Measurements from ENCODE around the gene ZSWIM3. TPM values are rescaled to one million over a fixed set of nuclear protein-coding genes. Genes with fewer than 3 reads are reported as not detected.

The ZSWIM3 gene
- total RNA-seq, 1 experiment from 2014 or later, result 4.9 TPM

DNA sequence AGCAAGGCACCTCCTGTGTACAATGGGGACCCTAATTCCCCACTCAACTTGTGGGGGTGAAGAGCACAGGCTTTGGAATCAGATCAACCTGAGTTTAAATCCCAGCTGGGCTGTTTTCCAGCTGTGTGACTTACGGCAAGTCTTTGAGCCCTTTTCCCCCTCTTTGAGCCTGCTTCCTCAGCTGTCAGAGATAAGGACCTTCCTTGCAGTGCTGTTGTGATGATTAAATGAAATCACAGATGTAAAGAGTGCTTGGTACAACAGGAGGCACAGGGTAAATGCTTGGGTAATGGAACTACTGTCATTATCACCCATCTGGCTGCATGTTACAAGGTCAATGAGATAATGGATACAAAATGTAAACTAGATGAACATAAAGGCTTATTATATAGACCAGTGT is 20.6 kb upstream of the ZSWIM3 start:
- no peak for DNase-seq (ENCODE audit: low read depth in 1 of 2, low spot score in 2 of 2)
- H3K27ac ChIP-seq, result no peak overlapping the region

GRCh38 chr20:45840700-45841198 is 16.7 kb upstream of the ZSWIM3 start:
- peaks cover 61% of the 10 kb centered on the region for H3K36me3 ChIP-seq
- H3K4me3 ChIP-seq, result no peak overlapping the region
- no peaks in the 10 kb centered on the region for H3K27me3 ChIP-seq (replicated peaks)
- no peak overlapping the region for H3K27ac ChIP-seq
- 0 out of 2 replicates have a peak, but pooled peaks cover 2% of the 10 kb centered on the region for H3K4me1 ChIP-seq (replicated peaks)
- no peaks in the 10 kb centered on the region for H3K9me3 ChIP-seq (replicated peaks)
- DNase-seq (ENCODE audit: low read depth in 1 of 2, low spot score in 2 of 2), result no peak

More for the DNA sequence above, 20.6 kb upstream of the ZSWIM3 start:
- H3K4me1 ChIP-seq (replicated peaks), result peaks cover 26% of the 10 kb centered on the region
- H3K4me3 ChIP-seq, result no peak overlapping the region
- H3K9me3 ChIP-seq (replicated peaks), result no peaks in the 10 kb centered on the region
- H3K36me3 ChIP-seq, result peaks cover 40% of the 10 kb centered on the region
- H3K27me3 ChIP-seq (replicated peaks), result no peaks in the 10 kb centered on the region

DNA sequence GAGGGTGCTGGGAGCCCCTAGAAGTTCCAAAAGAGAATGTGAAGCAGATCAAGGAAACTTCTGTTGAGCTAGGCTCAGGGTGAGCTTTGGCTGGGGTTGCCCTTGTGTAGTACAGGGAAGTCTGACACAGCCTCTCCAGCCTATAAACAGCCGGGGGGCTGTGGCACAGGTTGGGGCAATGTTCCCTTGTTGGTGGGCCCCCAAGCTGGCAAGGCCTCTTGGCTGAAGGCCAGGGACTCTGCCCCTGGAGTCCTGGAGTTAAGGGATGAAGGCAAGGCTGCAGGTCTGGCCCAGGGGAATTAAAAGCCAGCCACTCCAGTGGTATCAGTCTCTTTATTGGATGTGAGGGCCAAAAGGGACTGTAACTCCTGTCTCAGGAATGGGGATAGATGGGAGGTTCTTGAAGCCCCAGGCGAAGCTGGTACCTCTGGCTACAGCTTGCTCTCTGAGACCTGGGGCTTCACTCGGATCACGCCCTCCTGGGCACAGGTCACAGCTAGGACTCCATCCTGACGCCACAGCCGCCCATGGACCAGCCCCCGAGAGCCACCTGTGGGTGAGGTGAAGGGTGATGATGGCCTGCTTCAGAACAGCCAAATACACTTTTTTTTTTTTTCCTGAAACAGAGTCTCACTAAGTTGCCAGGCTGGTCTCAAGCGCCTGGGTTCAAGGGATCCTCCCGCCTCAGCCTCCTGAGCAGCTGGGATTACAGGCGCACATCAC is 15.8 kb upstream of the ZSWIM3 start:
- no peaks in the 10 kb centered on the region for H3K9me3 ChIP-seq (replicated peaks)
- no peaks in the 10 kb centered on the region for H3K4me1 ChIP-seq (replicated peaks)
- H3K27me3 ChIP-seq (replicated peaks), result no peaks in the 10 kb centered on the region
- no peak overlapping the region for H3K4me3 ChIP-seq
- no peak for DNase-seq (ENCODE audit: low read depth in 1 of 2, low spot score in 2 of 2)
- H3K36me3 ChIP-seq, result peaks cover 66% of the 10 kb centered on the region
- no peak overlapping the region for H3K27ac ChIP-seq

GRCh38 chr20:45842169-45842812 is 15.1 kb upstream of the ZSWIM3 start:
- no peak for DNase-seq (ENCODE audit: low read depth in 1 of 2, low spot score in 2 of 2)
- Histone ChIP-seq H3K36me3 (peaks cover 69% of the 10 kb centered on the region), H3K9me3 (replicated peaks) (no peaks in the 10 kb centered on the region), H3K27ac (no peak overlapping the region), H3K27me3 (replicated peaks) (no peaks in the 10 kb centered on the region), H3K4me1 (replicated peaks) (no peaks in the 10 kb centered on the region), H3K4me3 (no peak overlapping the region)

GRCh38 chr20:45843506-45843905 is 13.9 kb upstream of the ZSWIM3 start:
- Histone ChIP-seq H3K27me3 (replicated peaks) (no peaks in the 10 kb centered on the region), H3K4me1 (replicated peaks) (no peaks in the 10 kb centered on the region), H3K9me3 (replicated peaks) (no peaks in the 10 kb centered on the region), H3K36me3 (peaks cover 70% of the 10 kb centered on the region), H3K27ac (no peak overlapping the region), H3K4me3 (no peak overlapping the region)
- no peak for DNase-seq (ENCODE audit: low read depth in 1 of 2, low spot score in 2 of 2)

DNA sequence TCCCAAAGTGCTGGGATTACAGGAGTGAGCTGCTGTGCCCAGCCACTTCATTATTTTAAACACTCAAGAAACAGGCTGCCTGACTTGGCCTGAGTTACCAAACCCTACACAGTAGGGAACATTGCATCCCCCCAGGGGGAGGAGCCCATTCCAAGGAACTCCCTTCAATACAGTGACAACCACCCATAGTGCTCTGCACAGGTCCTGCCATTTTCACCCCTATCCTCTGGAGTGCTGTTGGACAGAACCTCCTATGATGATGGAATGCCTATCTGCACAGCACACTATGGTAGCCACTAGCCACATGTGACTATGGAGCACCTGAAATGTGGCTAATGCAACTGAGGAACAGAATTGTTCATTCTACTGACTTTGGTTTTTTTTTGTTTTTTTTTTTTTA is 12.0 kb upstream of the ZSWIM3 start:
- Histone ChIP-seq H3K27me3 (replicated peaks) (no peaks in the 10 kb centered on the region), H3K4me1 (replicated peaks) (no peaks in the 10 kb centered on the region), H3K27ac (no peak overlapping the region), H3K9me3 (replicated peaks) (no peaks in the 10 kb centered on the region), H3K4me3 (no peak overlapping the region), H3K36me3 (peaks cover 74% of the 10 kb centered on the region)
- no peak for DNase-seq (ENCODE audit: low read depth in 1 of 2, low spot score in 2 of 2)

DNA sequence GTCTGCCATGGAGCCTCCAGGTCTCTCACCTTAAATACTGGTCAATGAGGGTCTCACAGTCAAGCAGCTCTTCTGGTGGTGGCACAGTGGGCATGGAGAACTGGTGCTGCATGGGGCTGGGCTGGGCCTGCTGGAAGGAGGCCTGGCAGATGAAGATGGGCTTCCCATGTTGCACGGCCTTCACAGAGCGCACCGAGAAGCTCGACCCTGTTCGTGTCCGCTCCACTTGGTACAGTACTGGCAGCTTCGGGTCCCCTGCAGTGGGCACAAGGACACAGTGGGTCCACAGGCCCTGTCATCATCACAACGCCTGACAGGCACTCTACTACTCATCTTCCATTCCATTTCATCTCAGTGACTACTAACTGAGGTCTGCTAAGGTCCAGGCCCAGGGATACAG is 9.0 kb upstream of the ZSWIM3 start:
- Histone ChIP-seq H3K4me1 (replicated peaks) (no peaks in the 10 kb centered on the region), H3K4me3 (no peak overlapping the region), H3K9me3 (replicated peaks) (no peaks in the 10 kb centered on the region), H3K36me3 (peaks cover 52% of the 10 kb centered on the region), H3K27ac (no peak overlapping the region), H3K27me3 (replicated peaks) (no peaks in the 10 kb centered on the region)
- DNase-seq (ENCODE audit: low read depth in 1 of 2, low spot score in 2 of 2), result no peak

- Histone ChIP-seq H3K9me3 (replicated peaks) (no peaks in the 10 kb centered on the region), H3K36me3 (peaks cover 49% of the 10 kb centered on the region), H3K4me3 (no peak overlapping the region), H3K4me1 (replicated peaks) (no peaks in the 10 kb centered on the region), H3K27ac (no peak overlapping the region), H3K27me3 (replicated peaks) (no peaks in the 10 kb centered on the region)
- no peak for DNase-seq (ENCODE audit: low read depth in 1 of 2, low spot score in 2 of 2)
Measured at GRCh38 chr20:45848969-45849582, 8.3 kb upstream of the ZSWIM3 start.

DNA sequence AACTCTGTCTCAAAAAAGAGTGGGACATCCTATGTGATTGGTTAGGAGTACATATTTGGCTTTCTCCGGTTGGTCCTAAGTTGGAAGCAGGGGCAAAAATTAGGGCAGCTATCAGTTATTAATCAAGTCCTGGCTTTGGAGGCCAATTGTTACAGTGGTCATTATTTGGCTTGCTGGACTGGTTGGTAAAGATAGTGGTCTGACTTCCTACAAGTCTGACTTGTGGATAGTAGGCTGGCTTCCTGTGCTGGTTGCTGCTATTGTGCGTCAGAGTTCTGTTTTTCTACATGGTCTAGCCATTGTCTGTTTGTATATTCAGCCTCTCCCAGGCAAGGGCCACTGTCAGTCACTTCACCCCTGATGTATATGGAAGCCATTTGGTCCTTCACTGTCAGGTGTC is 7.2 kb upstream of the ZSWIM3 start:
- Histone ChIP-seq H3K4me3 (no peak overlapping the region), H3K9me3 (replicated peaks) (no peaks in the 10 kb centered on the region), H3K27me3 (replicated peaks) (no peaks in the 10 kb centered on the region), H3K27ac (no peak overlapping the region), H3K36me3 (peaks cover 48% of the 10 kb centered on the region), H3K4me1 (replicated peaks) (no peaks in the 10 kb centered on the region)
- no peak for DNase-seq (ENCODE audit: low read depth in 1 of 2, low spot score in 2 of 2)

- peaks cover 2% of the 10 kb centered on the region; the same call in 1 of the 2 replicates for H3K4me1 ChIP-seq (replicated peaks)
- peaks cover 44% of the 10 kb centered on the region for H3K36me3 ChIP-seq
- no peak for DNase-seq (ENCODE audit: low read depth in 1 of 2, low spot score in 2 of 2)
- no peak overlapping the region for H3K4me3 ChIP-seq
- no peaks in the 10 kb centered on the region for H3K9me3 ChIP-seq (replicated peaks)
- H3K27me3 ChIP-seq (replicated peaks), result no peaks in the 10 kb centered on the region
- H3K27ac ChIP-seq, result no peak overlapping the region
Measured at GRCh38 chr20:45850926-45851325, 6.5 kb upstream of the ZSWIM3 start.

GRCh38 chr20:45851501-45851900 is 5.9 kb upstream of the ZSWIM3 start:
- no peak overlapping the region for H3K27ac ChIP-seq
- H3K36me3 ChIP-seq, result peaks cover 40% of the 10 kb centered on the region
- H3K9me3 ChIP-seq (replicated peaks), result no peaks in the 10 kb centered on the region
- H3K4me1 ChIP-seq (replicated peaks), result peaks cover 8% of the 10 kb centered on the region
- H3K27me3 ChIP-seq (replicated peaks), result no peaks in the 10 kb centered on the region
- H3K4me3 ChIP-seq, result no peak overlapping the region
- no peak for DNase-seq (ENCODE audit: low read depth in 1 of 2, low spot score in 2 of 2)

DNA sequence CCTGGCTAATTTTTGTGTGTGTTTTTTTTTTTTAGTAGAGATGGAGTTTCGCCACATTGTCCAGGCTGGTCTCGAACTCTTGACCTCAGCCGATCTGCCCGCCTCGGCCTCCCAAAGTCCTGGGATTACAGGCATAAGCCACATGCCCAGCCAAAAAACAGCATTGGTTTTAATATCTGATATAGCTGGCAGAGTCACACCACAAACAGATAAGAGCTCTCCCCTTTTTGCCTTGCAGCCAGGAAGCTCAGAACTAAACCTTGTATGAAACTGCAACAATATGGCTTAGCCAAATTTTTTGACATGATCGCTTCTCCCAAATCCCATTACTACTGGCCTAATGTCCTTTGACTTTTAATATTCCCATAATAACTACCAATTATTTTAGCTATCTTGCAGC is 5.1 kb upstream of the ZSWIM3 start:
- Histone ChIP-seq H3K36me3 (peaks cover 40% of the 10 kb centered on the region), H3K27me3 (replicated peaks) (no peaks in the 10 kb centered on the region), H3K9me3 (replicated peaks) (no peaks in the 10 kb centered on the region), H3K27ac (no peak overlapping the region), H3K4me1 (replicated peaks) (peaks cover 9% of the 10 kb centered on the region), H3K4me3 (no peak overlapping the region)
- DNase-seq (ENCODE audit: low read depth in 1 of 2, low spot score in 2 of 2), result no peak

- no peaks in the 10 kb centered on the region for H3K9me3 ChIP-seq (replicated peaks)
- no peak overlapping the region for H3K4me3 ChIP-seq
- DNase-seq (ENCODE audit: low read depth in 1 of 2, low spot score in 2 of 2), result no peak
- no peak overlapping the region for H3K27ac ChIP-seq
- H3K27me3 ChIP-seq (replicated peaks), result no peaks in the 10 kb centered on the region
- peaks cover 33% of the 10 kb centered on the region for H3K36me3 ChIP-seq
- peaks cover 15% of the 10 kb centered on the region for H3K4me1 ChIP-seq (replicated peaks)
Measured at GRCh38 chr20:45853484-45853883, 3.9 kb upstream of the ZSWIM3 start.

- Histone ChIP-seq H3K4me3 (peak overlapping the region; percentile 64), H3K9me3 (replicated peaks) (no peaks in the 10 kb centered on the region), H3K36me3 (peaks cover 19% of the 10 kb centered on the region), H3K4me1 (replicated peaks) (peaks cover 15% of the 10 kb centered on the region), H3K27ac (0 out of 2 replicates have a peak overlapping the region, but pooled peaks have one; percentile 37), H3K27me3 (replicated peaks) (no peaks in the 10 kb centered on the region)
- DNase-seq (ENCODE audit: low read depth in 1 of 2, low spot score in 2 of 2), result no peak
Measured at GRCh38 chr20:45857882-45858216, 435 bp downstream of the ZSWIM3 start.

Measured in SJSA1 (cell line).